Measurements from ENCODE around the gene VWA3A. TPM values are rescaled to one million over a fixed set of nuclear protein-coding genes. Genes with fewer than 3 reads are reported as not detected.

VWA3A gene
- total and polyA plus RNA-seq, 7 experiments from 2014 or later, result 0.19 to 0.84 (median 0.32) TPM; not detected in 2

GRCh38 chr16:22192261-22193062, 100.1 kb downstream of the VWA3A start:
- no peaks in the 10 kb centered on the region for H3K36me3 ChIP-seq (ENCODE audit: control insufficient read depth in 2 of 3, insufficient read depth in 3 of 3, low read length in 3 of 3)
- peaks cover 0 to 12% (median 7%) of the 10 kb centered on the region in 11 donors for H3K9me3 Mint-ChIP-seq
- H3K27ac ChIP-seq (ENCODE audit: low read depth, low read length), result peak overlapping the region; percentile 99
- ATAC-seq, result peak; percentile 21
- H3K27me3 Mint-ChIP-seq, result peaks cover 0 to 5% (median 0%) of the 10 kb centered on the region in 5 donors
- DNase-seq, result peak; percentile 57 to 94 (median 82)
- H3K4me3 Mint-ChIP-seq, result peak overlapping the region; percentile 78 to 99 (median 96)
- CTCF ChIA-PET, result interaction anchor here (1.9 to 2.8 kb wide), 2 partner anchors 105 to 108 kb away, joined by 6 to 21 read pairs; partner anchors contain the start of gene POLR3E
- H3K27me3 ChIP-seq (ENCODE audit: control insufficient read depth in 2 of 2, insufficient read depth in 2 of 2, low read length in 2 of 2), result no peaks in the 10 kb centered on the region
- POLR2A ChIA-PET, result interaction anchor here (0.8 to 9.0 kb wide), 15 partner anchors 13 to 547 kb away, joined by 3 to 167 read pairs (median 4); partner anchors contain the start of genes EEF2K, MOSMO, POLR3E and UQCRC2
- H3K27ac Mint-ChIP-seq, result peak overlapping the region; percentile 98 to 100 (median 100)
- peaks cover 46 to 81% (median 69%) of the 10 kb centered on the region in 7 donors for H3K4me1 Mint-ChIP-seq
- peaks cover 0 to 10% (median 4%) of the 10 kb centered on the region in 5 donors for H3K36me3 Mint-ChIP-seq
- intact Hi-C loops (cut with micrococcal nuclease), result loop anchor here (5.0 kb wide), 3 partner anchors 165 to 1365 kb away; partner anchors contain the start of genes CDR2 (in 1 of the 2), EARS2 (in 1 of the 2) and UBFD1 (in 1 of the 2)
- H3K4me1 ChIP-seq (ENCODE audit: control insufficient read depth in 2 of 2, insufficient read depth in 2 of 2, low read length in 2 of 2), result peaks cover 47 to 59% of the 10 kb centered on the region in 2 donors
- H3K4me3 ChIP-seq (ENCODE audit: low read length), result peak overlapping the region; percentile 92
- H3K9me3 ChIP-seq (ENCODE audit: control insufficient read depth in 2 of 3, low read length in 3 of 3), result no peaks in the 10 kb centered on the region

- Histone ChIP-seq H3K4me1 (ENCODE audit: control insufficient read depth in 2 of 2, insufficient read depth in 2 of 2, low read length in 2 of 2) (peaks cover 46 to 53% of the 10 kb centered on the region in 2 donors), H3K4me3 (ENCODE audit: low read length) (peak overlapping the region; percentile 92), H3K27me3 (ENCODE audit: control insufficient read depth in 2 of 2, insufficient read depth in 2 of 2, low read length in 2 of 2) (no peaks in the 10 kb centered on the region), H3K36me3 (ENCODE audit: control insufficient read depth in 2 of 3, insufficient read depth in 3 of 3, low read length in 3 of 3) (no peaks in the 10 kb centered on the region), H3K9me3 (ENCODE audit: control insufficient read depth in 2 of 3, low read length in 3 of 3) (no peaks in the 10 kb centered on the region), H3K27ac (ENCODE audit: low read depth, low read length) (peak overlapping the region; percentile 99)
- peak overlapping the region in 7 of 10 donors; percentile 15 to 99 (median 96) for H3K4me3 Mint-ChIP-seq
- peak overlapping the region; percentile 98 to 100 (median 100) for H3K27ac Mint-ChIP-seq
- intact Hi-C loops (cut with micrococcal nuclease), result loop anchor here (5.0 kb wide), 3 partner anchors 164 to 1364 kb away; partner anchors contain the start of genes CDR2 (in 1 of the 2), EARS2 (in 1 of the 2) and UBFD1 (in 1 of the 2)
- ChIA-PET CTCF (interaction anchor here (1.9 to 2.8 kb wide), 2 partner anchors 104 to 107 kb away, joined by 6 to 21 read pairs; partner anchors contain the start of gene POLR3E), POLR2A (interaction anchor here (1.1 to 9.0 kb wide), 9 partner anchors 13 to 548 kb away, joined by 3 to 167 read pairs (median 4); partner anchors contain the start of genes EEF2K, MOSMO and POLR3E)
- H3K9me3 Mint-ChIP-seq, result peaks cover 0 to 12% (median 7%) of the 10 kb centered on the region in 11 donors
- H3K4me1 Mint-ChIP-seq, result peaks cover 44 to 80% (median 72%) of the 10 kb centered on the region in 7 donors
- ATAC-seq, result no peak
- no peak for DNase-seq
- peaks cover 0 to 5% (median 0%) of the 10 kb centered on the region in 5 donors for H3K27me3 Mint-ChIP-seq
- H3K36me3 Mint-ChIP-seq, result peaks cover 0 to 10% (median 4%) of the 10 kb centered on the region in 5 donors
Measured at GRCh38 chr16:22193063-22193411, 100.7 kb downstream of the VWA3A start.

GRCh38 chr16:22194707-22195444, 102.5 kb downstream of the VWA3A start:
- ATAC-seq, result no peak

GRCh38 chr16:22195445-22195694, 103.0 kb downstream of the VWA3A start:
- intact Hi-C loops (cut with micrococcal nuclease), result loop anchor here (1.0 kb wide), 2 partner anchors 11 to 102 kb away; partner anchors contain the start of genes EEF2K (in 2 of the 2) and POLR3E (in 2 of the 2)
- H3K36me3 ChIP-seq (ENCODE audit: control insufficient read depth in 2 of 3, insufficient read depth in 3 of 3, low read length in 3 of 3), result no peaks in the 10 kb centered on the region
- DNase-seq (no peak), ATAC-seq (no peak)
- peaks cover 0 to 10% (median 4%) of the 10 kb centered on the region in 5 donors for H3K36me3 Mint-ChIP-seq
- ChIA-PET CTCF (interaction anchor here (0.6 to 2.8 kb wide), 6 partner anchors 9 to 511 kb away, joined by 3 to 18 read pairs (median 4); partner anchors contain the start of gene POLR3E), POLR2A (interaction anchor here (1.3 to 9.0 kb wide), 5 partner anchors 11 to 243 kb away, joined by 3 to 167 read pairs (median 5); partner anchors contain the start of genes EEF2K and POLR3E)
- peak overlapping the region; percentile 73 to 99 (median 90) for H3K4me3 Mint-ChIP-seq
- peaks cover 0 to 12% (median 7%) of the 10 kb centered on the region in 11 donors for H3K9me3 Mint-ChIP-seq
- no peaks in the 10 kb centered on the region for H3K9me3 ChIP-seq (ENCODE audit: control insufficient read depth in 2 of 3, low read length in 3 of 3)
- H3K4me3 ChIP-seq (ENCODE audit: low read length), result peak overlapping the region; percentile 71
- peak overlapping the region; percentile 99 for H3K27ac ChIP-seq (ENCODE audit: low read depth, low read length)
- H3K27me3 Mint-ChIP-seq, result peaks cover 0 to 5% (median 0%) of the 10 kb centered on the region in 5 donors
- H3K27me3 ChIP-seq (ENCODE audit: control insufficient read depth in 2 of 2, insufficient read depth in 2 of 2, low read length in 2 of 2), result no peaks in the 10 kb centered on the region
- H3K4me1 Mint-ChIP-seq, result peaks cover 31 to 67% (median 59%) of the 10 kb centered on the region in 7 donors
- peak overlapping the region; percentile 95 to 100 (median 99) for H3K27ac Mint-ChIP-seq
- H3K4me1 ChIP-seq (ENCODE audit: control insufficient read depth in 2 of 2, insufficient read depth in 2 of 2, low read length in 2 of 2), result peaks cover 30 to 36% of the 10 kb centered on the region in 2 donors

More at GRCh38 chr16:22194707-22195444, 102.5 kb downstream of the VWA3A start:
- peaks cover 0 to 10% (median 4%) of the 10 kb centered on the region in 5 donors for H3K36me3 Mint-ChIP-seq
- CTCF ChIA-PET, result interaction anchor here (0.7 to 2.8 kb wide), 5 partner anchors 10 to 511 kb away, joined by 3 to 18 read pairs (median 4); partner anchors contain the start of gene POLR3E
- intact Hi-C loops (cut with micrococcal nuclease), result loop anchor here (1.0 to 5.0 kb wide), 5 partner anchors 11 to 1362 kb away; partner anchors contain the start of genes EEF2K (in 2 of the 2), POLR3E (in 2 of the 2), CDR2 (in 1 of the 2) and EARS2 (in 1 of the 2)
- H3K4me3 Mint-ChIP-seq, result peak overlapping the region; percentile 73 to 99 (median 90)
- Histone ChIP-seq H3K4me3 (ENCODE audit: low read length) (peak overlapping the region; percentile 71), H3K4me1 (ENCODE audit: control insufficient read depth in 2 of 2, insufficient read depth in 2 of 2, low read length in 2 of 2) (peaks cover 30 to 36% of the 10 kb centered on the region in 2 donors), H3K36me3 (ENCODE audit: control insufficient read depth in 2 of 3, insufficient read depth in 3 of 3, low read length in 3 of 3) (no peaks in the 10 kb centered on the region), H3K9me3 (ENCODE audit: control insufficient read depth in 2 of 3, low read length in 3 of 3) (no peaks in the 10 kb centered on the region), H3K27me3 (ENCODE audit: control insufficient read depth in 2 of 2, insufficient read depth in 2 of 2, low read length in 2 of 2) (no peaks in the 10 kb centered on the region), H3K27ac (ENCODE audit: low read depth, low read length) (peak overlapping the region; percentile 99)
- POLR2A ChIA-PET, result interaction anchor here (0.6 to 9.0 kb wide), 7 partner anchors 11 to 243 kb away, joined by 3 to 167 read pairs (median 3); partner anchors contain the start of genes EEF2K and POLR3E
- peak overlapping the region; percentile 95 to 100 (median 99) for H3K27ac Mint-ChIP-seq
- peaks cover 0 to 5% (median 0%) of the 10 kb centered on the region in 5 donors for H3K27me3 Mint-ChIP-seq
- DNase-seq, result peak in 5 of 9 donors; percentile 10 to 69 (median 30)
- H3K4me1 Mint-ChIP-seq, result peaks cover 31 to 67% (median 60%) of the 10 kb centered on the region in 7 donors
- peaks cover 0 to 12% (median 7%) of the 10 kb centered on the region in 11 donors for H3K9me3 Mint-ChIP-seq

DNA sequence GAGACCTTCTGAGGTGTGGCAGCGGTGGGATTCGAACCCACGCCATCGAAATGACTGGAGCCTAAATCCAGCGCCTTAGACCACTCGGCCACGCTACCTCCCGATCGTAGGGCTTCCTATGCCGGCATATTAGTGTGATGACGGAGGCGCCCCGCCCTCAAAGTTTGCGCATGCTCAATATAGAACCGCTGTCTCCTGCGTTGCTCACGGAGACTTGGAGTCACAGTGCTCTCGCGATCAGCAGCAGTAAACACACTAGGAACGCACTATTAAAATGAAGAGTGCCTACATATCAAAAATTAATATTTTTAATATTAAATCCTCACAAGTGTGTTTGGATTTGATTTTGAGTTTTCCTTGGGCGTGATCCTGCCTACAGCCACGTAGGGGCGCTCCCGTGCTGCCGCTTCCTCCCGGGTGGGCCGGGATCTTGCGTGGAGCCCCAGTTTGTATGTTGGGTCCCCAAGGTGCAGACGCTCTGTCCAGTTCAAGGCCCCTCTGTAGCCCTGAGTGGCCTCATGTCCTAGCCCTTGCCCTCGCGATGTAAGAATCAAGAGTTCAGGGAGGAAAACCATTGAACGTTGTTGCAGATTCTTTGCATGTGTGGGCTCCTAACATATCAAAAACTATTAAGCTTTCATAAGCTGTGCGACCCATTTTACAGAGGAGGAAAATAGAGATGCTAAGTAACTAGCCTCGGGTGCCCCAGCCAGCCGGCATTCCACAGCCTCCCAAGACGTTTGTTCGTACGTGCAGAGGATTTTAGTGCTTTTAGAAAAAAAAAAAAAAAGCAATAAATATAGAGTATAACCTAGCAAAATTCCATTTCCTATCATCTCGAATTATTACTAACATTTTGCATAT, 103.6 kb downstream of the VWA3A start:
- Mint-ChIP-seq H3K36me3 (peaks cover 0 to 10% (median 4%) of the 10 kb centered on the region in 5 donors), H3K4me3 (peak overlapping the region; percentile 73 to 99 (median 90)), H3K4me1 (peaks cover 31 to 67% (median 59%) of the 10 kb centered on the region in 7 donors), H3K27ac (peak overlapping the region; percentile 95 to 100 (median 99)), H3K9me3 (peaks cover 0 to 12% (median 7%) of the 10 kb centered on the region in 11 donors), H3K27me3 (peaks cover 0 to 5% (median 0%) of the 10 kb centered on the region in 5 donors)
- peak; percentile 4 for ATAC-seq
- Histone ChIP-seq H3K4me3 (ENCODE audit: low read length) (peak overlapping the region; percentile 71), H3K27ac (ENCODE audit: low read depth, low read length) (peak overlapping the region; percentile 99), H3K9me3 (ENCODE audit: control insufficient read depth in 2 of 3, low read length in 3 of 3) (no peaks in the 10 kb centered on the region), H3K36me3 (ENCODE audit: control insufficient read depth in 2 of 3, insufficient read depth in 3 of 3, low read length in 3 of 3) (no peaks in the 10 kb centered on the region), H3K4me1 (ENCODE audit: control insufficient read depth in 2 of 2, insufficient read depth in 2 of 2, low read length in 2 of 2) (peaks cover 30 to 36% of the 10 kb centered on the region in 2 donors), H3K27me3 (ENCODE audit: control insufficient read depth in 2 of 2, insufficient read depth in 2 of 2, low read length in 2 of 2) (no peaks in the 10 kb centered on the region)
- DNase-seq, result peak; percentile 84 to 96 (median 91)
- ChIA-PET CTCF (interaction anchor here (0.6 to 2.8 kb wide), 6 partner anchors 9 to 123 kb away, joined by 3 to 18 read pairs (median 4); partner anchors contain the start of gene POLR3E), POLR2A (interaction anchor here (0.8 to 9.0 kb wide), 7 partner anchors 10 to 244 kb away, joined by 3 to 167 read pairs (median 3); partner anchors contain the start of genes EEF2K and POLR3E)
- intact Hi-C loops (cut with micrococcal nuclease), result loop anchor here (1.0 kb wide), 2 partner anchors 10 to 101 kb away; partner anchors contain the start of genes EEF2K (in 2 of the 2) and POLR3E (in 2 of the 2)

Measured in naive thymus-derived CD4-positive, alpha-beta T cell (primary cell).